Endothelial cell of umbilical vein (primary cell): Measurements from ENCODE around the gene ZFY. TPM values are rescaled to one million over a fixed set of nuclear protein-coding genes. Genes with fewer than 3 reads are reported as not detected.

Source experiments
- BruUV-seq: library from RNA; stranded (reverse); fragments of 400-500 nt; replicated peaks from 2 replicates; lab custom pipeline; 2021; lab: Mats Ljungman, UMichigan
- CTCF ChIA-PET: fragments of 300-600, 350-600 bp; sonication (Branson Sonifier 250); formaldehyde crosslinking; loops from one replicate; lab custom pipeline; 2021; ENCODE audit warnings: antibody characterized with exemption, inconsistent platforms; lab: Charles Lee
- POLR2A ChIA-PET: fragments of 300-600, 350-600 bp; sonication (Branson Sonifier 250); formaldehyde crosslinking; loops from one replicate; lab custom pipeline; 2021; ENCODE audit warnings: antibody characterized with exemption, inconsistent platforms; lab: Charles Lee
- DNase-seq: peaks from one replicate; pipeline ENCODE4 v3.0.0-alpha.2; 2011; ENCODE audit warnings: low read depth, low spot score
- FAIRE-seq: peaks from 2 replicates; lab custom pipeline; 2011; peaks lifted over from hg19 to GRCh38; lab: Jason Lieb, UNC
- H2AFZ ChIP-seq: 2 replicates; pipeline ENCODE4 v1.6.0; 2012; ENCODE audit warnings: low read depth, low read length, control low read depth, inconsistent platforms
- H3K27ac ChIP-seq: 2 replicates; pipeline ENCODE4 v1.5.1; 2011; ENCODE audit warnings: low read depth, mild to moderate bottlenecking, control low read depth, low read length, moderate library complexity; ENCODE audit not compliant: insufficient read depth
- H3K27me3 ChIP-seq, 2 experiments: 2 replicates each; pipeline versions ENCODE4 v1.6.0 to v1.6.1; 2011; ENCODE audit warnings: low read length in 2 of 2, mixed read lengths in 1 of 2; ENCODE audit not compliant: control insufficient read depth in 2 of 2, insufficient read depth in 2 of 2
- H3K36me3 ChIP-seq, 2 experiments: 2 replicates in 1 of 2; 3 replicates in 1 of 2; pipeline ENCODE4 v1.5.1; 2011; ENCODE audit warnings: low read length in 2 of 2, mild to moderate bottlenecking in 1 of 2, moderate library complexity in 1 of 2; ENCODE audit not compliant: control insufficient read depth in 2 of 2, insufficient read depth in 2 of 2; ENCODE audit errors: extremely low read depth in 1 of 2
- H3K4me1 ChIP-seq: 3 replicates; pipeline ENCODE4 v1.5.1; 2011; ENCODE audit warnings: mild to moderate bottlenecking, low read length; ENCODE audit not compliant: control insufficient read depth, insufficient read depth; ENCODE audit errors: extremely low read depth
- H3K4me2 ChIP-seq: 2 replicates; pipeline ENCODE4 v1.6.1; 2011; ENCODE audit warnings: low read length, control low read depth, mixed read lengths; ENCODE audit not compliant: insufficient read depth
- H3K4me3 ChIP-seq, 3 experiments: fragments of 200-600 bp in 1 of 3; sonication (generic), shearing (Covaris generic) in 1 of 3; replicated peaks in 1 of 3; 2 replicates each; pipeline ENCODE4 v1.5.1; 2011 to 2016; ENCODE audit warnings: control low read depth in 3 of 3, low read length in 3 of 3, mild to moderate bottlenecking in 2 of 3, inconsistent platforms in 1 of 3, low read depth in 1 of 3, moderate library complexity in 1 of 3; ENCODE audit not compliant: insufficient read depth in 1 of 3
- H3K79me2 ChIP-seq: 2 replicates; pipeline ENCODE4 v1.6.0; 2012; ENCODE audit warnings: low read length, inconsistent platforms; ENCODE audit not compliant: control insufficient read depth, insufficient read depth
- H3K9ac ChIP-seq: replicated peaks from 2 replicates; pipeline ENCODE3; 2011; ENCODE audit warnings: low read length, control low read depth; ENCODE audit not compliant: insufficient read depth; ENCODE audit errors: extremely low read depth
- H3K9me1 ChIP-seq: replicated peaks from 3 replicates; pipeline ENCODE4 v1.6.0; 2011; ENCODE audit warnings: mild to moderate bottlenecking, low read length; ENCODE audit not compliant: control insufficient read depth, insufficient read depth; ENCODE audit errors: extremely low read depth
- H3K9me3 ChIP-seq: replicated peaks from 2 replicates; pipeline ENCODE4 v1.5.1; 2012; ENCODE audit warnings: low read length, inconsistent platforms; ENCODE audit not compliant: control insufficient read depth, insufficient read depth
- H4K20me1 ChIP-seq: replicated peaks from 2 replicates; pipeline ENCODE3; 2011; ENCODE audit warnings: mild to moderate bottlenecking, low read length; ENCODE audit not compliant: control insufficient read depth, insufficient read depth; ENCODE audit errors: extremely low read depth
- EZH2 ChIP-seq: IDR thresholded peaks from 2 replicates; pipeline ENCODE4 v1.6.1; 2012; ENCODE audit warnings: borderline replicate concordance, low read depth, mild to moderate bottlenecking, moderate library complexity, low read length, inconsistent platforms; ENCODE audit not compliant: severe bottlenecking
- FOS ChIP-seq: IDR thresholded peaks from 2 replicates; pipeline ENCODE4 v1.6.1; 2011; ENCODE audit warnings: mild to moderate bottlenecking, low read length, moderate library complexity, borderline replicate concordance; ENCODE audit not compliant: insufficient read depth
- GATA2 ChIP-seq: IDR thresholded peaks from 2 replicates; pipeline ENCODE4 v1.7.0; 2011; ENCODE audit warnings: low read depth, mild to moderate bottlenecking, moderate library complexity, mixed read lengths, low read length; ENCODE audit not compliant: insufficient read length, insufficient read depth
- JUN ChIP-seq: IDR thresholded peaks from 2 replicates; pipeline ENCODE4 v1.6.1; 2011; ENCODE audit warnings: borderline replicate concordance, low read depth; ENCODE audit not compliant: insufficient read length, insufficient read depth
- POLR2AphosphoS5 ChIP-seq: IDR thresholded peaks from 2 replicates; pipeline ENCODE4 v1.6.1; 2012; ENCODE audit warnings: low read depth, mild to moderate bottlenecking, control low read depth, low read length, moderate library complexity; ENCODE audit not compliant: insufficient read depth
- dilution Hi-C: fragments of 300-500 bp; cut with MboI; formaldehyde crosslinking; loops from one replicate; pipeline ENCODE4 v1.15.0; 2019; ENCODE audit warnings: low sequenced_read_pairs; ENCODE audit not compliant: extremely low pct_ligation_motif_present
- intact Hi-C: fragments of 100-400 bp; cut with micrococcal nuclease; formaldehyde crosslinking; loops from one replicate; pipeline ENCODE4 v1.10.0; 2022
- polyA plus RNA-seq, 4 experiments: library from polyadenylated mRNA; depleted of rRNA in 3 of 4; stranded (reverse) in 3 of 4; unstranded in 1 of 4; fragments of >200 nt; gene quantifications; 2 replicates each; pipeline versions ENCODE4 v1.2.1 to v1.2.3, GENCODE V29; 2011 to 2012; ENCODE audit warnings: missing spikeins in 1 of 4
- total RNA-seq: library from RNA; stranded (reverse); gene quantifications from 2 replicates; pipeline ENCODE4 v1.2.3, GENCODE V29; 2021
- TF ChIP-seq, protein P1 (sequence below): IDR thresholded peaks from 2 replicates; pipeline ENCODE4 v1.6.1; 2011; ENCODE audit not compliant: insufficient read depth, insufficient read length
- TF ChIP-seq, protein P2 (sequence below), 2 donors: IDR thresholded peaks; 1 replicate in 1 of 2; 2 replicates in 1 of 2; pipeline ENCODE4 v1.5.1; 2011; ENCODE audit warnings: low read length in 2 of 2, mild to moderate bottlenecking in 2 of 2, moderate library complexity in 2 of 2, control low read depth in 1 of 2, inconsistent platforms in 1 of 2, low read depth in 1 of 2; ENCODE audit not compliant: insufficient read depth in 1 of 2; ENCODE audit errors: extremely low read depth in 1 of 2

The ZFY gene
- total and polyA plus RNA-seq, 2 donors (not counting 3 experiments of a cell fraction or from before 2014, with no cell fraction given): 3.1 to 10.8 TPM

DNA sequence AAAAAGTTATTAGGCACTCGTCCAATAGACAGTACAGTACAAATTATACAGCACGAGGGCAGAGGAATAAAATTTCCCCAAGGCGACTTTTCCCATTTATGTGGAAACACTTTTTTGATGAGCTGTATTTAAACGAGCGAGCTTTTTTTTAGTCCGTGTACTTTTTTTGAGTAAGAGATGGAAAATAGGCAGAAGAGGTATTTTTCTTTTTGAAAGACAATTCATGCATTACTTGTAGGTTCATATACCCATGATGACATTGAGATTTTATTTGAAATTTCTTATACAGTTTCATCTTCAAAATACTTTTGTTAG lies 1.2 kb downstream of the ZFY start:
- dilution Hi-C loops: no loop called here
- POLR2A ChIA-PET: no interaction called here
- Histone ChIP-seq H2AFZ (no peak overlapping the region), H3K9me1 (no peaks in the 10 kb centered on the region), H3K4me3 (peak overlapping the region; percentile 57 to 88 (median 80)), H3K9me3 (no peaks in the 10 kb centered on the region), H3K27ac (no peak overlapping the region), H3K9ac (peak overlapping the region; percentile 99), H3K4me1 (peaks cover 10% of the 10 kb centered on the region), H3K79me2 (peaks cover 52% of the 10 kb centered on the region), H4K20me1 (no peaks in the 10 kb centered on the region), H3K4me2 (peak overlapping the region; percentile 96), H3K36me3 (no peaks in the 10 kb centered on the region), H3K27me3 (no peaks in the 10 kb centered on the region)
- FAIRE-seq (no peak), DNase-seq (peak; percentile 14)
- intact Hi-C loops: loop anchor here (5.0 kb wide), 3 partner anchors 66 to 94 kb away; partner anchors contain the start of gene RPS4Y1
- BruUV-seq: no TSS peak
- CTCF ChIA-PET: interaction anchor here (0.9 to 1.3 kb wide), 5 partner anchors 9 to 136 kb away, joined by 3 to 4 read pairs (median 3); no protein-coding TSS in a partner anchor
- TF ChIP-seq, protein P1, sequence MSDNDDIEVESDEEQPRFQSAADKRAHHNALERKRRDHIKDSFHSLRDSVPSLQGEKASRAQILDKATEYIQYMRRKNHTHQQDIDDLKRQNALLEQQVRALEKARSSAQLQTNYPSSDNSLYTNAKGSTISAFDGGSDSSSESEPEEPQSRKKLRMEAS: no peak
- TF ChIP-seq GATA2 (no peak), POLR2AphosphoS5 (no peak), FOS (no peak), EZH2 (no peak), JUN (no peak)
- TF ChIP-seq, protein P2, sequence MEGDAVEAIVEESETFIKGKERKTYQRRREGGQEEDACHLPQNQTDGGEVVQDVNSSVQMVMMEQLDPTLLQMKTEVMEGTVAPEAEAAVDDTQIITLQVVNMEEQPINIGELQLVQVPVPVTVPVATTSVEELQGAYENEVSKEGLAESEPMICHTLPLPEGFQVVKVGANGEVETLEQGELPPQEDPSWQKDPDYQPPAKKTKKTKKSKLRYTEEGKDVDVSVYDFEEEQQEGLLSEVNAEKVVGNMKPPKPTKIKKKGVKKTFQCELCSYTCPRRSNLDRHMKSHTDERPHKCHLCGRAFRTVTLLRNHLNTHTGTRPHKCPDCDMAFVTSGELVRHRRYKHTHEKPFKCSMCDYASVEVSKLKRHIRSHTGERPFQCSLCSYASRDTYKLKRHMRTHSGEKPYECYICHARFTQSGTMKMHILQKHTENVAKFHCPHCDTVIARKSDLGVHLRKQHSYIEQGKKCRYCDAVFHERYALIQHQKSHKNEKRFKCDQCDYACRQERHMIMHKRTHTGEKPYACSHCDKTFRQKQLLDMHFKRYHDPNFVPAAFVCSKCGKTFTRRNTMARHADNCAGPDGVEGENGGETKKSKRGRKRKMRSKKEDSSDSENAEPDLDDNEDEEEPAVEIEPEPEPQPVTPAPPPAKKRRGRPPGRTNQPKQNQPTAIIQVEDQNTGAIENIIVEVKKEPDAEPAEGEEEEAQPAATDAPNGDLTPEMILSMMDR (IDR thresholded peaks at IDR 0.05; ENCODE audit: extremely low read depth in 1 of 2, insufficient read depth in 1 of 2, low read depth in 1 of 2, low read length in 2 of 2): no peak
